ENCODE data around the gene MRPL47. TPM values are rescaled to one million over a fixed set of nuclear protein-coding genes. Genes with fewer than 3 reads are reported as not detected.

Gene MRPL47
- total and polyA plus RNA-seq, 2 donors from 2014 or later, result 26.2 to 86.2 TPM

GRCh38 chr3:179590669-179591068 lies 13.8 kb downstream of the MRPL47 start:
- Histone ChIP-seq H3K27me3 (ENCODE audit: control insufficient read depth, insufficient read depth, low read length) (no peaks in the 10 kb centered on the region), H3K9ac (ENCODE audit: low read length in 3 of 3) (no peak overlapping the region), H3K4me3 (ENCODE audit: low read length in 3 of 3) (no peak overlapping the region), H3K9me3 (ENCODE audit: control insufficient read depth in 2 of 3, insufficient read depth in 1 of 3, low read length in 3 of 3) (no peaks in the 10 kb centered on the region), H3K27ac (ENCODE audit: low read depth in 2 of 2, low read length in 2 of 2) (no peak overlapping the region), H3K4me1 (ENCODE audit: control insufficient read depth in 2 of 3, insufficient read depth in 2 of 3, low read depth in 1 of 3, low read length in 3 of 3) (no peaks in the 10 kb centered on the region), H3K36me3 (ENCODE audit: control insufficient read depth in 2 of 3, insufficient read depth in 3 of 3, low read length in 3 of 3) (peaks cover 2 to 34% (median 15%) of the 10 kb centered on the region in 3 donors)
- FAIRE-seq, result no peak
- TF ChIP-seq CTCF (IDR thresholded peaks at IDR 0.05; ENCODE audit: borderline replicate concordance, extremely low read depth, insufficient read depth), result no peak
- intact Hi-C loops (cut with DNase I), result no loop called here
- DNase-seq, result no peak

- FAIRE-seq, result no peak
- DNase-seq, result no peak
- no peak for TF ChIP-seq CTCF (IDR thresholded peaks at IDR 0.05; ENCODE audit: borderline replicate concordance, extremely low read depth, insufficient read depth)
- H3K4me1 ChIP-seq (ENCODE audit: control insufficient read depth in 2 of 3, insufficient read depth in 2 of 3, low read depth in 1 of 3, low read length in 3 of 3), result no peaks in the 10 kb centered on the region
- intact Hi-C loops (cut with DNase I), result no loop called here
- no peak overlapping the region for H3K27ac ChIP-seq (ENCODE audit: low read depth in 2 of 2, low read length in 2 of 2)
- no peaks in the 10 kb centered on the region for H3K9me3 ChIP-seq (ENCODE audit: control insufficient read depth in 2 of 3, insufficient read depth in 1 of 3, low read length in 3 of 3)
- no peak overlapping the region for H3K4me3 ChIP-seq (ENCODE audit: low read length in 3 of 3)
- peaks cover 2 to 23% (median 15%) of the 10 kb centered on the region in 3 donors for H3K36me3 ChIP-seq (ENCODE audit: control insufficient read depth in 2 of 3, insufficient read depth in 3 of 3, low read length in 3 of 3)
- no peak overlapping the region for H3K9ac ChIP-seq (ENCODE audit: low read length in 3 of 3)
- no peaks in the 10 kb centered on the region for H3K27me3 ChIP-seq (ENCODE audit: control insufficient read depth, insufficient read depth, low read length)
Observed at GRCh38 chr3:179589143-179589542, 15.3 kb downstream of the MRPL47 start.

- H3K27me3 ChIP-seq (ENCODE audit: control insufficient read depth, insufficient read depth, low read length), result no peaks in the 10 kb centered on the region
- peaks cover 7 to 14% (median 8%) of the 10 kb centered on the region in 3 donors for H3K36me3 ChIP-seq (ENCODE audit: control insufficient read depth in 2 of 3, insufficient read depth in 3 of 3, low read length in 3 of 3)
- H3K9ac ChIP-seq (ENCODE audit: low read length in 3 of 3), result no peak overlapping the region
- no peak for DNase-seq
- FAIRE-seq, result no peak
- no peak for TF ChIP-seq CTCF (IDR thresholded peaks at IDR 0.05; ENCODE audit: borderline replicate concordance, extremely low read depth, insufficient read depth)
- no peak overlapping the region for H3K27ac ChIP-seq (ENCODE audit: low read depth in 2 of 2, low read length in 2 of 2)
- H3K4me1 ChIP-seq (ENCODE audit: control insufficient read depth in 2 of 3, insufficient read depth in 2 of 3, low read depth in 1 of 3, low read length in 3 of 3), result no peaks in the 10 kb centered on the region
- intact Hi-C loops (cut with DNase I), result no loop called here
- no peaks in the 10 kb centered on the region for H3K9me3 ChIP-seq (ENCODE audit: control insufficient read depth in 2 of 3, insufficient read depth in 1 of 3, low read length in 3 of 3)
- no peak overlapping the region for H3K4me3 ChIP-seq (ENCODE audit: low read length in 3 of 3)
Observed at GRCh38 chr3:179580992-179581391, 23.4 kb downstream of the MRPL47 start.

GRCh38 chr3:179565496-179565895 lies 38.9 kb downstream of the MRPL47 start:
- Histone ChIP-seq H3K4me3 (ENCODE audit: low read length in 3 of 3) (no peak overlapping the region), H3K27me3 (ENCODE audit: control insufficient read depth, insufficient read depth, low read length) (no peaks in the 10 kb centered on the region), H3K36me3 (ENCODE audit: control insufficient read depth in 2 of 3, insufficient read depth in 3 of 3, low read length in 3 of 3) (peaks cover 2 to 6% (median 4%) of the 10 kb centered on the region in 3 donors), H3K27ac (ENCODE audit: low read depth in 2 of 2, low read length in 2 of 2) (no peak overlapping the region), H3K4me1 (ENCODE audit: control insufficient read depth in 2 of 3, insufficient read depth in 2 of 3, low read depth in 1 of 3, low read length in 3 of 3) (peaks cover 0 to 4% (median 4%) of the 10 kb centered on the region in 3 donors), H3K9me3 (ENCODE audit: control insufficient read depth in 2 of 3, insufficient read depth in 1 of 3, low read length in 3 of 3) (no peaks in the 10 kb centered on the region), H3K9ac (ENCODE audit: low read length in 3 of 3) (no peak overlapping the region)
- FAIRE-seq (no peak), DNase-seq (no peak)
- no peak for TF ChIP-seq CTCF (IDR thresholded peaks at IDR 0.05; ENCODE audit: borderline replicate concordance, extremely low read depth, insufficient read depth)
- intact Hi-C loops (cut with DNase I), result no loop called here
